WTC11 (cell line): ENCODE measurements around the gene WNT7A.

Experiments used
- TF ChIP-seq, protein P1 (sequence below): fragments of 200-600 bp; IDR thresholded peaks from 2 replicates; pipeline ENCODE4 v1.8.0; 2022; ENCODE audit warnings: antibody characterized with exemption
- TF ChIP-seq, protein P2 (sequence below): fragments of 250-450 bp; sonication (Bioruptor Pico); IDR thresholded peaks from 2 replicates; pipeline ENCODE4 v1.9.0; 2021; ENCODE audit warnings: moderate library complexity, mild to moderate bottlenecking, inconsistent platforms, borderline replicate concordance

DNA sequence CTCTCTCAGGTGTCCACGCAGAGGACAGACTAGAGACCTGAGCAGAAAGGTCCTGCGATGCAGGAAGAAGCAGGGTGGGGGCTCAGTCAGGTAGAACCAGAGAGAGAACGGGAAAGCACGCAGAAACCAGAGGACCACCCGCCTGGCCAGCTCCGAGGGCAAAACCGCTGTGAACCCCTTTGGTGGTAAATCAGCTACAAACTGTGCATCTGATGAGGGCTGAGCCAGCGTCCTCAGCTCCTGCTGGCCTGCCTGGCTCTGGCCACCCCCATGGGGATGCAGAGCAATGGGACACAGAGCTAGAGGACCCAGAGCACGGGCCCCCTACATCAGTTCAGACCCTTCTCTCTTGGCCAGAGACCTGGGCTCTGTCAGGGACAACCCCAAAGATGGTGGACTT, 44.6 kb downstream of the WNT7A start:
- TF ChIP-seq, protein P1, sequence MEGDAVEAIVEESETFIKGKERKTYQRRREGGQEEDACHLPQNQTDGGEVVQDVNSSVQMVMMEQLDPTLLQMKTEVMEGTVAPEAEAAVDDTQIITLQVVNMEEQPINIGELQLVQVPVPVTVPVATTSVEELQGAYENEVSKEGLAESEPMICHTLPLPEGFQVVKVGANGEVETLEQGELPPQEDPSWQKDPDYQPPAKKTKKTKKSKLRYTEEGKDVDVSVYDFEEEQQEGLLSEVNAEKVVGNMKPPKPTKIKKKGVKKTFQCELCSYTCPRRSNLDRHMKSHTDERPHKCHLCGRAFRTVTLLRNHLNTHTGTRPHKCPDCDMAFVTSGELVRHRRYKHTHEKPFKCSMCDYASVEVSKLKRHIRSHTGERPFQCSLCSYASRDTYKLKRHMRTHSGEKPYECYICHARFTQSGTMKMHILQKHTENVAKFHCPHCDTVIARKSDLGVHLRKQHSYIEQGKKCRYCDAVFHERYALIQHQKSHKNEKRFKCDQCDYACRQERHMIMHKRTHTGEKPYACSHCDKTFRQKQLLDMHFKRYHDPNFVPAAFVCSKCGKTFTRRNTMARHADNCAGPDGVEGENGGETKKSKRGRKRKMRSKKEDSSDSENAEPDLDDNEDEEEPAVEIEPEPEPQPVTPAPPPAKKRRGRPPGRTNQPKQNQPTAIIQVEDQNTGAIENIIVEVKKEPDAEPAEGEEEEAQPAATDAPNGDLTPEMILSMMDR = no peak
- TF ChIP-seq, protein P2, sequence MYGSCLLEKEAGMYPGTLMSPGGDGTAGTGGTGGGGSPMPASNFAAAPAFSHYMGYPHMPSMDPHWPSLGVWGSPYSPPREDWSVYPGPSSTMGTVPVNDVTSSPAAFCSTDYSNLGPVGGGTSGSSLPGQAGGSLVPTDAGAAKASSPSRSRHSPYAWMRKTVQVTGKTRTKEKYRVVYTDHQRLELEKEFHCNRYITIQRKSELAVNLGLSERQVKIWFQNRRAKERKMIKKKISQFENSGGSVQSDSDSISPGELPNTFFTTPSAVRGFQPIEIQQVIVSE (CRISPR knock-in tag) = no peak
